Amniotic epithelial cell (primary cell): ENCODE results near the gene COL4A4.
"Not testable (repeated sequence)": the region's sequence is repeated elsewhere in the genome, so short reads cannot be mapped to it uniquely, and the experiment has no call there.

Experiments
- DNase-seq: peaks from one replicate; pipeline ENCODE4 v3.0.0-alpha.2; 2010; ENCODE audit warnings: low read depth

Gene COL4A4

DNA sequence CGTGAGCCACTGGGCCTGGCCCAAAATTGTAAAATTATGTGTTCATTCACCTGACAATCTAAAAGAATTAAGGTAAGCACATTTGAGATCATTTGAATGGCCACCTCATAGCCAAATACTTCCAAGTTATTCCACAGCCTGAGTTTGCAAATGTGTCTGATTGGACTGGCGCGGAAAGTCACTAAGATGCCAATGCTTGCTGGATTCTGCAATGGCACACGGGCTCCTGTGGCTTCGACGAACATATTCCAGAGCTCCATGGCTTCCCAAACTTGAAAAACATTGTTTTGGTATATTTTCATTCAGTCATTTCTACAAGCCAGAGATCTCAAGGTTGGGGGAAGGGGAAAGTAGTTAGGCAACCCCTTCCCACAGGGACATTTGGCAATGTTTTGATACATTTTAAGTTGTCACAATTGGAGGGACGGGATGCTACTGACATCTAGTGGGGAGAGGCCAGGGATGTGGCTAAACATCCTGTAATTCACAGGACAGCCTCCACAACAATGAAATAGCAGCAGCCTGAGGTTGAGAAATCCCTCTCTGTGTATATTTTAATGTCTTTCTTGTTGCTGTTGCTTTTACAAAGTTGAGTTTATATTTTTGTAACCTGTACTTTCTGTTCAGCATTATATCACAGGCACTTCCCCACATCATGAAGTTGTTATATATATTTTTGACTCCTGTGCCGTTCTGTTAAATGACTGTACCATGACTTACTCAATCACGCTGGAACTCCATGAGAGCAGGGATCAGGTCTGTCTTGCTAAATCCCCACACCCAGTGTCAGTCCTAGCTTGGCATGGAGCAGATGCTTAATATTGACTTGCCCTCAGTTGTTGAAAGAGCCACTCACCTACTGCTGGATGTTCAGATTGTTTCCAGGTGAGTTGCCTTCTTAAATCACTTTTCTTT lies 56.9 kb downstream of the COL4A4 start:
- DNase-seq: peak; percentile 75

- no peak for DNase-seq
Observed at GRCh38 chr2:227103583-227103982, 60.4 kb downstream of the COL4A4 start.

GRCh38 chr2:227099340-227099739 lies 64.7 kb downstream of the COL4A4 start:
- DNase-seq: no peak

DNA sequence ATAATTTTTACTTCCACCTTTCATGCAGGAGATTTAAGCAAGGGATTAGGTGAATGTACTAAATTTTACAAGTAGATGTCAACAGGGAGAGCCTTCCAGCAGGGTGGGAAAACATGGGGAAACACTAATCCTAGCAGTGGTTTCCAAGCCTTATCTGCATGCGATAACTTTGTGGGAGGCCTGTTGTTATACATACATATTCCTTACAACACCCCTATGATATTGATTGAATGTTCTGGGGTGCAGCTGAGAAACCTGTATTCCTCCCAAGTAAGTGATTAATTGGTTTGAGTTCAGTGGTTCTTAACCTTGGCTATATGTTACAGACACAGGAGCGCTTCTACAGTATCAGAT lies 65.9 kb downstream of the COL4A4 start:
- DNase-seq: peak; percentile 7

- DNase-seq: no peak
Observed at GRCh38 chr2:227097495-227098161, 66.4 kb downstream of the COL4A4 start.

- no peak for DNase-seq
Observed at GRCh38 chr2:227095346-227095745, 68.7 kb downstream of the COL4A4 start.

- DNase-seq: no peak
Observed at GRCh38 chr2:227082286-227082685, 81.7 kb downstream of the COL4A4 start.

DNA sequence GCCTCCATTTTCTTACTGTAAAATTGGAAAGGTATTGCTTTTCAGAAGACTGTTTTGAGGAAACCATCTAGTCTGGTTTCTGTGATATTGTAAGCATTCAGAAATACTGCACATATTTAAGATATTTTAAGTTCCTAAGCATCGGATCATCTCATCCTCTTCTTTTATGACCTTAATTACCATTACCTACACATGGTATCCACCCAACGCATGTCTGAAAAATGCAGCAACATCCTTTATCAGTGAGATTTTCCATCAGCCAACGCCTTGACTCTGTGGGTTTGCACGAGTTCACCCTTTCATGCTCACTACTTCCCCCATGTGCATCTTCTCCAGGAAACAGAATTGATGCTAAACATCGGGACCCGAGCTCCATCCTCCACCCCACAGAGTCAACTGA lies 84.3 kb downstream of the COL4A4 start:
- peak; percentile 3 for DNase-seq

GRCh38 chr2:227065065-227065464 lies 98.9 kb downstream of the COL4A4 start:
- not testable (repeated sequence) for DNase-seq

- no peak for DNase-seq
Observed at GRCh38 chr2:227058888-227059399, 105.1 kb downstream of the COL4A4 start.

GRCh38 chr2:227057743-227058447 lies 106.1 kb downstream of the COL4A4 start:
- no peak for DNase-seq

DNA sequence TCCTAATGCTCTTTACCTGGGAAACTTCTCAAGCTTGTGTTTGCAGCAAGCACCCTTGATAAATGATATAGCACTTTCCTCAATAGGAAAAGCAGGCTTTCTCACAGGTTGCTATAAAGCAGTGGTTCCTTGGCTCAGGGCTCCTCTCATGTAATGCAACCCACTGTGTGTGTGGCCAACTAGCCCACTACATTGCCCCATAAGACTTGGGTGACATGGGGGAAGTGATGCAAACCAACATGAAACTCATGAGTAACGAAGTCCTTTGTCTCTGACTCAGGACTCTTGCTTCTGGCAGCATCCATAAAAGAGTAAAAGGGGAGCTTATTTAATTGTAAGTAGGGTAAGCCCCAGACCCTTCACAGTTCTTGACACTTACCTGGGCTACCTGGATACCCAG lies 106.9 kb downstream of the COL4A4 start:
- no peak for DNase-seq

- no peak for DNase-seq
Observed at GRCh38 chr2:227054006-227054405, 110.0 kb downstream of the COL4A4 start.

GRCh38 chr2:227052879-227053278 lies 111.1 kb downstream of the COL4A4 start:
- DNase-seq: no peak

DNA sequence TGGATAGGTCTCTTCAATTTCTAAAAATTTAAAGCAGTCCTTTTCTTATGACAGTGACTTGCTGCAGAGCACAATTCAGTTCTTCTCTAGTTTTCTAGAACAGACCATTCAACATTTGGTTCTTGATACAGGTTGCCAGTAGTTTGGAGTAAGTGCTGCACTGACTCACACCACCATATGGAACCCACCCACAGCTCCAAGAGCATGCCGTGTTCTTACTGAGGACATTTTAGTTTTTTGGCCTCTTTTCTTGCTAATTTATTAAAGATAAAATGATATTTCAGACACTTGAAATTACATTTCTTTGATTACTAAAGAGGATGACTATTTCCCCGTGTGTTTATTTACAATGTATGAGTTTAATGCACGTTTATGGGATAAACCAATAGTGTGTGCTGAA lies 120.0 kb downstream of the COL4A4 start:
- no peak for DNase-seq

DNA sequence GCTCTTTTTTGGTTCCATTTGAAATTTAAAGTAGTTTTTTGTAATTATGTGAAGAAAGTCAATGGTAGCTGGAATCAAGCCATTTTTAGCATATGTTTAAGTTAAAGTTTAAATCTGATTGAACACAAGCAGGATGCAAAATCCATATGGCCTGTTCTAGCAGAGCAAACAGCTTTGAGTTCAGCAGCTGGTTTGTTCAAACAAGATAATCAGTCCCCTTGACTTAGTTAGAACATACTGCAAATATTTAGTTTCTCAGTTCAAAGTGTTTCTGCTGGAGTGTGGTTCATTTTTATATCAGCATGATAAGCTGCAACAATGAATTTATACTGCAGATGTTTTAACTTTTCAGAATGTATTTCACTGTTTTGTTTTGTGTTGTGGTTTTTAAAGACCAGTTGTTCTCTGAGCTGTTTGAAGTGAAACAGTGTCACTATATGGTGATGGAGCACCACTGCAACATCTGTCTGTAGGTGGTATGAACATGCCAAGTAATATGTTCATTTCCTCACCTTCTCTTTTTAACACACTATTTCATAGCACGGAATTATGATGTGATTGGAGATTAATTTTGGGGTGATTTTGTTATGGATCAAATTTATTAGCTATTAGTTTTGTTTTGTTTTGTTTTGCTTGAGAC lies 125.3 kb downstream of the COL4A4 start:
- no peak for DNase-seq

DNA sequence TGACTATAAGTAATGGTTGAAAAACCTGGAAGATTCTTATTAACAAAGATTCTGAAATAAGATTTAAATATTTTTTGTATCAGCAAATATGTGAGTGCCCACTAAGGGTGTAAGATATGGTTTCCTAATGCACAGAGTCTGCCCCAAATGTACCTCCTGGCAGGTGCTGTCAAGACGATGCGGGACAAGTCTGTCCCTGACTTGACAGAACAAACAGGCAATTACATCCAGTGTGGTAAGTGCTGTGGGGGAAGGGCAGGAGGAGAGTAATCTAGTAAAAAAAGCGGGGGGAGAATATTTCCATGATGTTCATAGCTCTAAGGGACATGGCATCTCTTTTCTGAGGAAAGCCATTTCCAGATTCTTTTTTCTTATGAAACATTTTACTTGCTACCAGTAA lies 127.5 kb downstream of the COL4A4 start:
- DNase-seq: no peak

DNA sequence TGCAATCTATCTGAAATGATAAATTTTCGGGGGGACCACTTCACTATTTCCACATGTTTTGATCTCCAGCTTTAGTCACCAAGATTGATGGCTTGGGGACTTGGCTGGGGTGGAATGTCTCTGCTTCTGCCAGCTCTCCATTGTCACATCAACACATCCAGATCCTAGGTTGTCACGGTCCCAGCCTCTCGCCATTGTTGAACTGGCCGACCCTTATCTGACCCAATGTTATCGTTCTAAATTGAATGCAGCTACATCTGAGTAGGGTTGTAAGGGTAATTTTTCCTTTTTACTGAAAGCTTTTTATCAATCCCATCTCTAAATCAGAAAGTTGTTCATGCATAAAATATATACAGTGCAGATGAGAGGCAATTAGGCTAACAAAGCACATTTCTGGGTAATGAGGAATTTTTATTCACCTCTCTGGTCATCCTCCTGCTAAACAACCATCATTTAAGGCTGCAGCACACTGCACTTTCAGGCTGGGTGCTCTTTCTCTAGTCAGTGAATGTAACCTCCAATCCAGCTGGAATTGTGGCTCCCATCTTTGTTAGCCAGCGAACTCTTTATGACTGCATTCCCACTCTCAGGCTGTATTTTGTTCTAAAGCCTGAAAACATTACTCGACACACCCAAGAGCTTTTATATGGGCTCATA lies 128.2 kb downstream of the COL4A4 start:
- no peak for DNase-seq

DNA sequence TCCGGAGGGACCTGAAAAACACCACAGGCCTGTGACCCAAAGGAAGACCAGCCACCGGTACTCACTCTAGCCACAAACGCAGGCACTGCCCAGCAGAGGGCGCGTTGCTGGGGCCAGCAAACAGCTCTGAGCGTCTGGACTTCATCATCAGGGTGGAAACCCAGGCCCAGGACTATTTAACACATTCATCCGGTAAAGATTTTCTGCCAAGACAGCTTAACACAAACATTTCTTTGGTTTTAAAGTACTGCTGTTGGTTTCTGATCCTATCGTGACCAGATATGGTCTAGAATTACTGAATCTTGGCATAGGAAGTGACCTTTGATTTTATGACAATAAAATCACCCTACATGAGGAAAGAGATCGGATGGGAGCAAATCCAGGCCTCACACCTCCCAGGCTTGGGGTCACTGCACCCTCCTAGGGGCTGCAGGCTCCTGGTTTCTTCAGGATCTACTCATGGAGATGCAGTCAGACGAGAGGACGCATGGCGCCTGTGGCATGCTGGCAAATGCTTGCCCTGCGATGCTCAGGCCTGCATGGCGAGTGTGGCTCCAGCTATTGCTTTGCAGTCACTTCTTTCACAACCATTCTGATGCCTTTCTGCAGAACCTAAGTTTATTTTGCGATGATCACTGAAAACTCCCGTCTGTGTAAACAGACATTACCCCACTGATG lies 130.4 kb downstream of the COL4A4 start:
- DNase-seq: peak; percentile 78

DNA sequence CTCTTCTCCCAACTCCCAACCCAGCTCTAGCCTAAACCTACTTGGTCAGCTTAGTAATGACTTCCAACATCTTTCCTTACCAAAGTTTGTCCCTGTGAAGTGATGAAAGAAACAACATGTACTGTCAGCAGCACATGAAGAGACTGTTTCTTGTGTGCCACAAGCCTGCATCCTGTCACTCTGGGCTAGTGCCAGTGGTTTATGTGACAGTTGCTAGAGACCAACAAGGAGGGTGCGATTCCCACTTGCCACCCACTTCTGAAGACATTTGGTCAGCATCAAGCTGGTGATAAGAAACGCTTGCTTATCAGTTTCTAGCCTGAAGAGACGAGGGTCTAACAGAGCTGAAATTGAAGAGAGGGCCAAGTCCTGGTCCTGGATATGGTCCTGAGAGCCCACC lies 132.6 kb downstream of the COL4A4 start:
- no peak for DNase-seq

- no peak for DNase-seq
Observed at GRCh38 chr2:227030789-227031188, 133.2 kb downstream of the COL4A4 start.
